Nephron progenitor cell (in vitro differentiated cells): ENCODE results near the gene ADI1.

Source experiments
- DNase-seq: peaks from one replicate; pipeline ENCODE4 v3.0.0; 2021
- H3K27ac Mint-ChIP-seq: 2 replicates; pipeline ENCODE4 v1.8.0; 2021; ENCODE audit warnings: mild to moderate bottlenecking, moderate library complexity, mixed read lengths
- H3K27me3 Mint-ChIP-seq: 2 replicates; pipeline ENCODE4 v1.8.0; 2021; ENCODE audit warnings: mild to moderate bottlenecking, low read depth, mixed read lengths; ENCODE audit not compliant: poor library complexity
- H3K36me3 Mint-ChIP-seq: 2 replicates; pipeline ENCODE4 v1.8.0; 2021; ENCODE audit warnings: low read depth, mixed read lengths
- H3K4me1 Mint-ChIP-seq: 2 replicates; pipeline ENCODE4 v1.8.0; 2021; ENCODE audit warnings: mixed read lengths
- H3K4me3 Mint-ChIP-seq: 2 replicates; pipeline ENCODE4 v1.8.0; 2021; ENCODE audit warnings: mild to moderate bottlenecking, moderate library complexity, mixed read lengths
- H3K9me3 Mint-ChIP-seq: 2 replicates; pipeline ENCODE4 v1.8.0; 2021; ENCODE audit warnings: mild to moderate bottlenecking, moderate library complexity, mixed read lengths
- CTCF ChIP-seq: fragments of 200-600 bp; sonication (generic); IDR thresholded peaks from 2 replicates; pipeline ENCODE4 v1.5.0; 2021; ENCODE audit warnings: antibody characterized with exemption

Gene ADI1

GRCh38 chr2:3542107-3542506, 22.8 kb upstream of the ADI1 start:
- DNase-seq: no peak
- no peak overlapping the region for H3K27ac Mint-ChIP-seq
- peaks cover 58% of the 10 kb centered on the region for H3K36me3 Mint-ChIP-seq
- H3K4me3 Mint-ChIP-seq: no peak overlapping the region
- TF ChIP-seq CTCF: no peak
- no peaks in the 10 kb centered on the region for H3K4me1 Mint-ChIP-seq
- peaks cover 4% of the 10 kb centered on the region for H3K27me3 Mint-ChIP-seq
- H3K9me3 Mint-ChIP-seq: no peaks in the 10 kb centered on the region

- Mint-ChIP-seq H3K4me3 (no peak overlapping the region), H3K9me3 (no peaks in the 10 kb centered on the region), H3K4me1 (peaks cover 17% of the 10 kb centered on the region), H3K36me3 (peaks cover 49% of the 10 kb centered on the region), H3K27me3 (peaks cover 4% of the 10 kb centered on the region), H3K27ac (no peak overlapping the region)
- no peak for TF ChIP-seq CTCF
- no peak for DNase-seq
Measured at GRCh38 chr2:3539836-3540235, 20.5 kb upstream of the ADI1 start.

GRCh38 chr2:3536682-3537632, 17.6 kb upstream of the ADI1 start:
- H3K4me1 Mint-ChIP-seq: peaks cover 31% of the 10 kb centered on the region
- peaks cover 25% of the 10 kb centered on the region for H3K36me3 Mint-ChIP-seq
- peaks cover 4% of the 10 kb centered on the region for H3K27me3 Mint-ChIP-seq
- peak; percentile 41 for TF ChIP-seq CTCF
- H3K9me3 Mint-ChIP-seq: no peaks in the 10 kb centered on the region
- DNase-seq: peak; percentile 39
- peak overlapping the region; percentile 72 for H3K4me3 Mint-ChIP-seq
- H3K27ac Mint-ChIP-seq: peak overlapping the region; percentile 94

GRCh38 chr2:3535794-3536681, 16.7 kb upstream of the ADI1 start:
- Mint-ChIP-seq H3K4me3 (peak overlapping the region; percentile 72), H3K36me3 (peaks cover 15% of the 10 kb centered on the region), H3K4me1 (peaks cover 31% of the 10 kb centered on the region), H3K27ac (peak overlapping the region; percentile 94), H3K9me3 (no peaks in the 10 kb centered on the region), H3K27me3 (peaks cover 4% of the 10 kb centered on the region)
- peak; percentile 32 for DNase-seq
- no peak for TF ChIP-seq CTCF

GRCh38 chr2:3535467-3535793, 16.1 kb upstream of the ADI1 start:
- DNase-seq: no peak
- no peak for TF ChIP-seq CTCF
- peak overlapping the region; percentile 13 for H3K4me3 Mint-ChIP-seq
- peak overlapping the region; percentile 94 for H3K27ac Mint-ChIP-seq
- H3K9me3 Mint-ChIP-seq: no peaks in the 10 kb centered on the region
- peaks cover 11% of the 10 kb centered on the region for H3K36me3 Mint-ChIP-seq
- peaks cover 4% of the 10 kb centered on the region for H3K27me3 Mint-ChIP-seq
- peaks cover 31% of the 10 kb centered on the region for H3K4me1 Mint-ChIP-seq
